GM18861 (cell line): ENCODE data around the gene AMIGO1.
"Not testable (repeated sequence)": the region's sequence is repeated elsewhere in the genome, so short reads cannot be mapped to it uniquely, and the experiment has no call there.

Experiments used
- ATAC-seq: cut with Tn5 transposase; IDR thresholded peaks from one replicate; pipeline ENCODE4 v1.9.1; 2021; ENCODE audit not compliant: unreplicated experiment

Gene AMIGO1

DNA sequence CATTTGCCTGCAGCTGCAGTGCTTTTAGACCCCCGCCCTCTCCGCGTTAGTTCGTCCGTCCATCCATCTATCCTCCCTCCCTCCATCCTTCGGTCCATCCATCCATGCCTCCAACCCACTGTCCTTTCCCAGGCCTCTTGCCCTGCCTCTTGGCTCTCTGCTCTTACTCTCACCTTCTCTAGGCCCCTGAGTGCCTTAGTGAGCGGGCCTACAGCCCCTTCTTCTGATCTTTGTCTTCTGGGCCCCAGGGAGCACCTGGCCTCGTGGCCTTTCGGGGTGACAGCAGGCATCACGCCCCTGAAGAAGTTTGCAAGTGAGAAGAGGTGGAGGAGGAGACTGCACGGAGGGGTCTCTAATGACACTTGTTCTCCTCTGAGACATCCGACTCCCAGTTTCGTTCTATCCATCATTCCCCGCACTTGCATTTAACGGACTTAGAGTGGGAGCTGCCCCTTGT lies 25.0 kb downstream of the AMIGO1 start:
- no peak for ATAC-seq

DNA sequence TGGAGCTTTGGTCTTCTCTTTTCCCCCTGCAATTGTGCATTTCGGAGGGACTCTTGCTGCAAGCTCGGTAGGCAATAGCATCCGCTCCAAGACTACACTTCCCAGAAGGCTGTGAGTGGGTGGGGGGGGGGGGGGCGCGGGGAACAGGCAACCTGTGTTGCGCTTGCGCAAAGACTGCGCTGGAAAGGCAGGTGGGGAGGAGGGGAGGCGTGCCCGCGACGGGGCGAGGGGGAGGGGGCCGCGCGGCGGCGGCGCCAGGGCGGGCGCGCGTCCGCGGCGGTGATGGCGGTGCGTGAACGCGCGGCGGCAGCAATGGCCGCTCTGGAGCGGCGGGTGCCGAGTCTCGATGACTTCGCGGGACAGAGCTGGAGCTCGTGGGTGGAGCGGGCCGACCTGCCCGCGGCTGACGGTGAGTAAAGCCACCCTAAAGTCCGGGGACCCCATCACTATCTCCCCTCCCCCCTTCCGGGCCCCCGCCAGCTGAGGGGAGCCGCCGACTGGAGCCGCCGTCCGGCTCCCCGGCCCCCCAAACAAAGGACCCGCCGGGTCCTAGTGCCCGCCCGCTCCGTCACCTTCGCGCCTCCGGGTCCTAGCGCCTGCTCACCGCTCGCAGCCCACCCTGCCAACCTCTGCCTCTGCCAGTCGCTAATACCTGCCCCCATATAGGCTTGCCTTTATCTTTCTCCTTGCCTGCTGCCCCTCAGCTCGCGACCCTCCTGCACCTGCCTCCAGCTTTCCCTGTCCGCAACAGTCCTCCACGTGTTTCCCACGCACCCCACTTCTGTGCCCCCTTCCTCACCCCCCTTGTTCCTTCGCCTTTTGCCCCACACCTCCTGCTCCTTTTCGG lies 25.6 kb downstream of the AMIGO1 start, which contains the start of gene ATXN7L2:
Gene ATXN7L2, plus strand, starts transcription at position 234 of the 847 bp plus-strand sequence. Its CDS starts 49 bp downstream, at position 283.
- ATAC-seq: peak; percentile 58

DNA sequence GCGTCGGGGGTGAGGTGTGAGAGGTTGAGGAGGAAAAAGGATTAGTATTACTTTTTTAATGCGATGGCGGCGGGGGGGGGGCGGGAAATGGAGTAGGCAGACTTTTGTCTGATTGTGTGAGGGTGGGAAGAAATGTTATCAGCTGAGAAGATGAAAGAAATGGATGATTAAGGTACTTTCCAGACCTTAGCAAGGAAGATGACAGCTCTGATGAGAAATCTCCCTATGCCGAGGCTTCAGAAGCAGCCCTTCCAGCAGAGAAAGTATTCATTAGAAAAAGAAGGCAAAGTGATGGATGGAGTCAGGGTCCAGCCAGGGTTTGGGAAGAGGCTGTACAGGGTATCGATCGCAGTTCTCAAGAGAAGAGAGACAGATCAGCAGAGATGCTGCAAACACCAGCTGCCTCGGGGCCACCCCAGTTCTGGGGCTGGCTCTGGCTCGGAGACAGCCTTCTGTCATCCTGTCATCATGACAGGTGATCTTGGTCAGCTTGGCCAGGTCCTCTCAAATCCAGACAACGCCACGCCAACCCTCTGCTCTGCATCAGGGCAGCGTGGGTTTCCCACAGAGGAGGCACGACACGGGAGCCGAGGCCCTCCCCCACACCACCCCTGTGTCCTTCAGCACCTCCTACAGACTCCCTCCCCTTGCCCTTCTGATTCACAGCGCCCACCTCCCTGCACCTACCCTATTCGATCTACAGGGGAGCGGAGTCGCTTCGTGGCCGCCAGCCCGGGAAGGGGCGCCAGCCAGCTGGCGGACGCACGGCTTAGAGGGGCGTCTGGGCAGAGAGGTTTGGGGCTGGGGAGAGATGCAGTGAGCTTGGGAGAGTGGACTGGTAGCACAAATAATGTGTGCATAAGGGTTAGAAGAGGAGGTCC lies 26.5 kb downstream of the AMIGO1 start:
- ATAC-seq: no peak

DNA sequence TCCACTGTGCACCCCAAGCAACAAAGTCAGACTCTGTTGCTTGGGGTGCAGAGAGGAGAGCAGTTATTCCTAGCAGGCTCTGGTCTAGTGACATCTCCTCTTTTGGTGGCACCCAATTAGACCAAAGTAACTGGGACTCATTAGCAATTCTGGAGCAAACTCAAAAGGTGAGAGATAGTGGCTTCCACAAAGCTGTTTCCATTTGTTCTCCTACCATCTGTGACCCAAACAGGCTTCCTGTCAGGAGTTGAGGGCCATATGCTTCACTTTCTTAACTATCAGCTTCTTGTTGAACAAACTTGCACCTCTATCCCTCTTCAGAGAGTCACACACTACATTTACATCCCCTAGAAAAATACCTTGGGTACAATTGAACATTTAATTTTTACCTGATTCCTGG lies 27.3 kb downstream of the AMIGO1 start:
- ATAC-seq: no peak

DNA sequence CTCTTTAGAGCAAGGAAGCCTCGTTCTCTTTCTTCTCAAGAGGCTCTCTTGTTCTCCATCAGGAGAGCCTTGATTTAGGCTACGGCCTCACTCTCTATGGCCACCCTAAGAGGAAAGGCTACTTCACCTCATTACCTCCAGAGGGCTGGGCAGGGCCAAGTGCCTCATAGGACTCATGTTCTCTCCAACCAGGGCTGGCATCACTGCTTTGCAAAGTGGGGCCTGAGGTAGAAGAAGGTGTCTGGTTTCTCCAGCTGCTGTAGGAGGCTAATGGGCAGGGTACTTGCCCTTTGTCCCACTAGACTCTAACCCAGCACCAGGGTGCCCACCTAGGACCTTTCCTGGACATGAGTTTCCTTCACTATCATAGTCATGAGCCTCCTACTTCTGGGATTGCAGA lies 27.9 kb downstream of the AMIGO1 start:
- ATAC-seq: no peak

DNA sequence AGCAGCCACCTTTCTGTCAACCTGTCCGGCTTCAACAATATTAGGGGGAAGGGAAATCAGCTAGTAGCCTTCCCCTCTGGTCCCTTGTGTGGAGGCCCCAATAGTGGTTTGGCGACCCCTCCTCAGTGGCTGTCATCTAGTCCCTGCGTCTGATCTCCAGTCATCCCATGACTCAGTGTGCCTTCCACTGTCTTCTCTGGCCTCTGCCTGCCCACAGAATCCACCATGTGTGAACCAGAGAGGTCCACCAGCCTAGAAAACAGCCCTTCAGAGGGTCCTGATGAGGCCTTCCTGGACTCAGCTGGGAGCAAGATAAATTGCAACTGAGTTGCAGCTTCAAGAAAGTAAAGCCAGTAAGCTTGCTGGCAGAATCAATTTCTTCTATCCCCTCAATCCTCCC lies 29.6 kb downstream of the AMIGO1 start:
- ATAC-seq: no peak

DNA sequence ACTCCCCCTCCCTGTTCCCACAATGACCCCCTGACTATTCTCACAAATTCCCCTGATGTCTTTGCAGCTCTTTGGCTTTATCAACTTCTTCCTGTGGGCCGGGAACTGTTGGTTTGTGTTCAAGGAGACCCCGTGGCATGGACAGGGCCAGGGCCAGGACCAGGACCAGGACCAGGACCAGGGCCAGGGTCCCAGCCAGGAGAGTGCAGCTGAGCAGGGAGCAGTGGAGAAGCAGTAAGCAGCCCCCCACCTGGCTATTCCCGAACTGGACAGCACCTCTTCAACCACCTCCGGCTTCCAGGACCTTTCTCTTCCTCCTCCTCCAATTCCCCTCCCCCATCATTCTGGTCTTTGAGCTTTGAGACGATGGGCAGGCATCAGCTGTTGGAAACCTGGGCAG lies 30.2 kb downstream of the AMIGO1 start:
- no peak for ATAC-seq

DNA sequence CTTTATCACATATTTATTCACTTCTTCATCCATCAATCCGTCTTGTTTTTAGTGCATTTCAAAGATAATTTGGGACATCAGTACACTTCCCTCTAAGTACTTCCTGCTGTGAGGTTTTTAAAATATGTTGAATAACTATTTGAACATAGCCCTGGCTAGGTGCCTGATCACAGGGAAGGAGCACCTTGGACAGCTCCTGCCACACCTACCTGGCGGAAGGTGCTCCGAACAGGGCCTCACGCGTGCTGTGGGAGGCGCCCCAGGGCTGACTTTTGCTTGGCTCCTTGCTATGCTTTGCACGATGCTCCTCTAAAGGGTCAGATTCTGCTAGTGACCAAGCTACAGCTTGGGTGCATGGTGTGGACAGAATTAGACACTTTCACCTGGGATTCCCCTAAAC lies 30.7 kb downstream of the AMIGO1 start:
- ATAC-seq: no peak

DNA sequence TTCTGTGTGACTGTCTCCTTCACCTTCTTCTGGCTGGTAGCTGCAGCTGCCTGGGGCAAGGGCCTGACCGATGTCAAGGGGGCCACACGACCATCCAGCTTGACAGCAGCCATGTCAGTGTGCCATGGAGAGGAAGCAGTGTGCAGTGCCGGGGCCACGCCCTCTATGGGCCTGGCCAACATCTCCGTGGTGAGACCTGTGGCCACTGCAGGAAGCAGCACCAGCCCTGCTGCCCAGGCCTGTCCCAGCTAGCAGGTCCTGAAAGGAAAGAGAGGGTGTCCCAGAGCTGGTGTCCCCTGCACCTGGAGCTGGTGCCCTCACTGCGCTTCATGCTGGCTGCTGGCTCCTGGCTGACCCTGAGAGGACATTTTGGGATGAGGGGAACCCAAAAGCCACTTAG lies 31.7 kb downstream of the AMIGO1 start:
- ATAC-seq: no peak

DNA sequence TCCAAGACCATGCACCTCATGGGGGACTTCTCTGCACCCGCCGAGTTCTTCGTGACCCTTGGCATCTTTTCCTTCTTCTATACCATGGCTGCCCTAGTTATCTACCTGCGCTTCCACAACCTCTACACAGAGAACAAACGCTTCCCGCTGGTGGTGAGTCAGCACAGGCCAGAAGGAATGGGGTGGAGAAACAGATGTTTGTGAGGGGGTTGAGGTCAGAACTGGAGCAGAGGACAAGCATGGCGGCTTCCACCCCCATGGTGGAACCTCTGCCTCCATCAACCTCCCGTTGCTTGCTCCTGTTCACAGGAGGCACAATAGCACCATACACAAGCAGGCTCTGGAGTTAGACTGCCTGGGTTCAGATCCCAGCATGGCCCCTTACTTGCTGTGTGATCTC lies 32.7 kb downstream of the AMIGO1 start:
- no peak for ATAC-seq

DNA sequence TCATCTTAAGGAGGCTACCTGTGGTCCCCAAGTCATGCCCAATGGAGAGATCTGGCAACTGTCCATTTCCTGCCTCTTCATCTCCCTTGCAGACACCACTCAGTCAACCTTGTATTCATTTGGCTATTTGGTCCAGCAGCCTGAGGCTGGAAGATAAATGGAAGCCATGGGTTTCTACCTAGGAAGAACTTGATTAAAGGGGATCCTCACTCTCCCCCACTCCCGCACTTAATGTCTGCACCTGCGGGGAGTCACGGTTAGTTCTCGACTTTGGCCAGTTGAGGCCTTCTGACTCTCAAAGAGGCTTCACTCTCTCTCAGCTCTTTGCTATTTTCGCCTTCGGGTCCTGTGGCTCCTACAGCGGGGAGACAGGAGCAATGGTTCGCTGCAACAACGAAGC lies 34.3 kb downstream of the AMIGO1 start:
- no peak for ATAC-seq

DNA sequence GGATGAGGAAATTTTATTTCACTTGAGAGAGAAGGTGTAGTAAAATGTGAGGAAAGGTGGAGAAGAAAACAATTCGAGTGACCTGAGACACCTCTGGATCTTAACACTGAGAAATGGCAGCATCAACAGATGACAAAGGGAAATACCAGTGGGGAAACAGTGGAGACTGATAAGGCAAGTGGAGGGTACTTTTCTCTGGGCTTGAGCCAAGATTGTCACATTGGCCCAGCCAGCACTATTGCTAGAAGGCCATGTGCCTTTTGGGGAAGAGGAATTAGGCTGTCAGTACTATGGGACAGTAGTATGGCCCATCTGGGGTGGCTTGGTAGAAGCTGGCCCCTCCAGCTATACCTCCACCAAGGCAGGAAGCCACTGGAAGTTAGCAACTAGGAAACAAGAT lies 34.8 kb downstream of the AMIGO1 start:
- no peak for ATAC-seq

DNA sequence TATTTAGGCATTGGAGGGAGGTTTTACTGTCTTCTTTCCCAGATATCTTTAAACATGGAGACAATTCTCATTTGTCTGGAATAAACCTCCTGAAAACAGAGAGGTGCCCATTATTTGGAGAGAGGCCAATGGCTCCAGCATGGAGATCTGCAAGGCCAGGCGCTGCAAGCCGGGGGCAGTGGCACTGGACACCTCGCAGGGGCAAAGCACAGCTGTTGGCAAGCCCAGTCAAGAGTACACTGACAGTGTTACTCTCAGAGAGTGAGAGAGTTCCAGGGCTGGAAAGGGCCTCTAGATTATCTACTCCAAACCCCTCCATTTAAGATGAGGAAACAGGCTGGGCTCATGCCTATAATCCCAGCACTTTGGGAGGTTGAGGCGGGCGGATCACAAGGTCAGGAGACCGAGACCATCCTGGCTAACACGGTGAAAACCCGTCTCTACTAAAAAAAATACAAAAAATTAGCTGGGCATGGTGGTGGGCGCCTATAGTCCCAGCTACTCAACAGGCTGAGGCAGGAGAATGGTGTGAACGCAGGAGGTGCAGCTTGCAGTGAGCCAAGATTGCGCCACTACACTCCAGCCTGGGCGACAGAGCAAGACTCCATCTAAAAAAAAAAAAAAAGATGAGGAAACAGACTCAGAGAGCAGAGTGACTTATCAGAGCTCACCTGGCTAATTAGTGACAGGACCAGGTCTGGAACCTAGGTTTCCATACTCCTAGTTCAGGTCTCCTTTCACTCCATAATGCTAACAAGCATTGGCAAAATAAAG lies 36.1 kb downstream of the AMIGO1 start:
- ATAC-seq: not testable (repeated sequence)

DNA sequence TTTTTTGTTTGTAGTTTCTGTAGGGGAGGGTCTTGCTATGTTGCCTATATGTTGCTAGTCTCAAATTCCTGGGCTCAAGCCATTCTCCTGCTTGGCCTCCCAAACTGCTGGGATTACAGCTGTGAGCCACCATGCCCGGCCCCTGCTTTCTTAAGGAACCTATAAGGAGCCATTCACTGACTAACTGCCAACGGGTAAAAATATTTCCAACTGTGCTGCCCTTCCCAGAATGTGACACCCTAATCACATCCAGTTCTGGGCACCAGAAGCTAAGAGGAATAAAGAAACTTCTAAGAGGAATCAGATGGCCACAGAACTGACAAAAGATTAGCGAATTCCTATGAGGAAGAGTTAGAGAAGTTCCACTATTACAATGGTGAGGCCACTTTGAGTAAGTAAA lies 36.7 kb downstream of the AMIGO1 start:
- no peak for ATAC-seq

DNA sequence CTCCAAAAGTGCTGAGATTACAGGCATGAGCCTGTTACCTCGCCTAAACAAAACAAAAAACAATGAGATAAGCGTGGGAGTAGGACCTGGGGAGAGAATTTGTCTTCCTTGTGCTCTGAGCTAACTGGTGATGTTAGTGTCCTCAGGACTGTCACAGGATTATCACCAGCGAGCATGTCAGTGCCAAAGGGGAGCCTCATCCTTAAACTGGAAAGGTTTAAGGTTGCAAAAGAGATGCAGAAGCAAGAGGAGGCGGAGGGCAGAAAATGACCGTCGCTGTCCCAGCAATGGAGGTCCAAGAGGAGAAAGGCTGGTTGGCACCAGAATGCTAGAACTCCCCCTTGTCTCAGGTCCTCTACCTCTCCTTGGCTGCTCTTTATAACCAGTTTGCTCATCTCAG lies 39.3 kb downstream of the AMIGO1 start:
- no peak for ATAC-seq

DNA sequence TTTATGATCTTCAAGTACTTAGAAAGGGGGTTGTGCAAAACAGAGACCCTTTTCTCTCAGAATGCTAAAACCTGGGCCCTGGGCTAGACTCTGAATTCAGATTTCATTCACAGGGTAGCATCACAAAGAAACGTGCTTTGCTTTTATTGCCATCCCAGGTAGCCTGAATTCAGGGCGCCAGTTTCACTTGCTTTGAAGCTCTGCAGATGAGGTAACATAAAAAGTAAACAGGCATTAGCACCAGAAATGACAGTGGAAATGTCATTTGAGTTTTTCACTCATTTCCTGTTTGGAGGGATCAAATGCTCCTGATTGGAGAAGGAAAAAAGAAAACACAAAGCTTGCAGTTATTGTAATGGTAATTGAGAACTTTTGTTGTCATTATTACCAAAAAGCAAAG lies 40.6 kb downstream of the AMIGO1 start:
- ATAC-seq: no peak

DNA sequence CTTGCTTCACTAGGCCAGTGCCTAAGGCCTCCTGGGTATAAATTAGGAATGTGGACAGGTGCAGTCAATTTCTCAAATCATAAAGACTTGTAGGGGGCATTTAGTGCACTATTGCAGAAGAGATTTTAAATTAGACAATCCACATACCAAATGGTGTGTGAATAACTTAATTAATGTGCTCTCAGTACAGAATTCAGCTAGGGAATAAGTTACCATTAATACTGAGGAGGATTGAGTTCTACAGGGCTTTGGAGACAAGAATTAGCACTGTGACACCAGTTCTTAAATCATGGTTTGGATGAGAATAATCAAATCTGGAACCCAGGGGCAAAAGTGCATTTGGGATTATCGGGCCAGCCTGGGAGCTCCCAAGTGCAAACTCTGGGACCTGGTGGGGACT lies 41.5 kb downstream of the AMIGO1 start:
- ATAC-seq: no peak

DNA sequence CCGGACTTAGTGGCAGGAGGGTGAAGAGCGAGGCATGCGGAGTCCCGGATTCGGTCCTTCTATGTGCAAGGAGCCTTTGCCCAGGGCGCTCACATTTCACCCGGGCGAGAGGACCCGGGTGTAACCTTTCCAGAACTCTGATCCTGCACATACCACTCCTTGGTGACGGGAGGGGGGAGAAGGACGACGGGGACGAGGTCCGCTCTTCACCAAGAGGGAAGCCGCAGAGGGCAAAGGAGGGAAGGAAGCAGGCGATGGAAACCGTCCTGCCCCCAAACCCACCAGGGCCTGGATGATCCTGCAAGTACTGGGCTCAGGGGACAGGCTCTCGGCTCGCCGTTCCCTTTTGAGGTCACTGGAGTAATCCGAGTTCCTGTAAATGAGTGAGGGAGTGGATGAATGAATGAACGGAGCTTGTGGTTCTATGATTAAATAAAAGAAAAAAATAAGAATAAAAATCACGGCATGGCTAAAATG lies 42.2 kb downstream of the AMIGO1 start:
- ATAC-seq: no peak

DNA sequence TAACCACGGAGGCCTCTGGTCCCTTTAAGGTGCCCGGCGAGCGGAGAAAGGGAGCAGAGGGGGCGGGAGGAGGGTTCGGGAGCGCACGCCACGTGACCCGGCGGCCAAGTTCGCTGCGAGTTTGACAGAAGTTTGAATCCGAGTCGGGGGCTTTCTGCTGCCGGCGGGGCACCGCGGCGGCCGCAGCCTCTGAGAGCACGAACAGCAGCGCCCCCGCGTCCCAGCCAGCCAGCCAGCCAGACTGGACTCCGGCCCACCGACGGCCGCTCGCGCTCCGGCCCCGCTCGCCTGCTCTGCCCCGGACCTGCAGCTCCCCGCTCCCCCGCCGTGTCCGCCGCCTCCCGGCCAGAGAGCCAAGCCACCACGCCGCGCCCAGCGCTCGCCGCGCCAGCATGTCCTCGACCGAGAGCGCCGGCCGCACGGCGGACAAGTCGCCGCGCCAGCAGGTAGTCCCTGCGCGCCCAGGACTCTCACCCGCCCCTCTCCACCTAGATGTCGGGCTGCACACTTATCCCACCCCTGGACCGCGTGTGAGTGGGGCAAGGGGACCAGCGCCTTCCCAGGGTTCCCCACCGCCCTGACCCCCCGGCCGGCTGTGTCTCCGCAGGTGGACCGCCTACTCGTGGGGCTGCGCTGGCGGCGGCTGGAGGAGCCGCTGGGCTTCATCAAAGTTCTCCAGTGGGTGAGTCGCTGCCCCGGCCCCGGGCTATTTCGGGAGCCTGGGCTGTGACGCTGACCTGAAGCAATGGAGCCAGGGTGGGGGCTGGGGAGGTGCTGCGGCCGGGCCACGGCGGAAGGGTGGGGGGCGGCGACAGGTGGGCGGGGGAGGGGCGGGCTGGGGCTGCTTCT lies 42.9 kb downstream of the AMIGO1 start, which contains the start of gene SYPL2:
Gene SYPL2, plus strand, starts transcription at position 95 of the 849 bp plus-strand sequence. Its CDS starts 298 bp downstream, at position 393.
- ATAC-seq: no peak

DNA sequence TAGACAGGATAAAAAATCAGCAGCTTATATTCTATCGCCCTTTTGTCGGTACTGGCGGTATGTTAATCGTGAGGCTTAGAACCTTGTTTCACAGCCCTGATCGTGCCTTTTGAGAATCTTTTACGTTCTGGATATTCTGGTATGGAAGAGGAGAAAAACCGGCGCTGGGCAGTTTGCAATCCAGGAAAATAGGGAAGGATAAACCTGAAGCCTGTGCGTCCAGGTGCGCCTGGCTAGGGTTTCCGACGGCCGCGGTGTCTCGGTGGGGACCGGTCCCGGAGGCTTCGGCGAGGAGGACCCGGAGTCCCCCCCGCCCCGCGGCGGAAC lies 43.4 kb downstream of the AMIGO1 start:
- no peak for ATAC-seq
